GF-D8 (cell line): ENCODE results near the gene ZNF608.

Experiments used
- DNase-seq: peaks from one replicate; lab custom pipeline; 2025; lab: John Stamatoyannopoulos, UW

The ZNF608 gene

DNA sequence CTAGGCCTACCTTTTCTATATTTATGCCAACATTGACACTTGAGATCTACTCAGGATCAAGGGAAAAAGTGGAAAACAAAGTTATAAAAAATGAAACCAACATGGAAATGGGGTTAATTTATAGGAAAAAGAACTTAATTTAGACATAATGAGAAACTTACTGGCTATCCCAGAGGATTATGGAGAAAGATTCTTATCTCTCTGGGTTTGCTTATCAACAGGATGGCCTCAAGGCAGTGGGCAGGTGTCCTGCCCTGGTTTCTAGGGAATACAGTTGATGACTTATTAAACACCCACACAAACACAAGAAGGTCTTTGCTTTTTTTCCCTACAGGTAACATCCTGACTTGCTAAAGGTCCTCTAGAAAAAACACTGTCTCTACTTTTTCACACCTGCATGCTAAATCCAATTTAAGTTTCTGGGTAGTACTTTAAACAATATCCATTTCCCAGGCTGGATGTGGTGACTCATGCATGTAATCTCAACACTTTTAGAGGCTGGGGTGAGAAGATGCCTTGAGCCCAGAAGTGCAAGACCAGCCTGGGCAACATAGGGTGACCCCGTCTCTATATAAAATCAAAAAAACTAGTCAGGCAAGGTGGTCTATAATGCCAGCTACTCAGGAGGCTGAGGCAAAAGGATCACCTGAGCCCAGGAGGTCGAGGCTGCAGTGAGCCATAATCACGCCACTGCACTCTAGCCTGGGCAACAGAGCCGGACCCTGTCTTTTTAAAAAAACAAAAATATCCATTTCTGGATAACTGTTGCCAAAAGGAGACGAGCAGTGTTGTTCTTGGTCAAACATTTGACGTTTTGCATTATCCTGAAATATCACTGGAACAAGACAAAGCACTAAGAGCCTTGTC lies 6.6 kb upstream of the ZNF608 start:
- no peak for DNase-seq

DNA sequence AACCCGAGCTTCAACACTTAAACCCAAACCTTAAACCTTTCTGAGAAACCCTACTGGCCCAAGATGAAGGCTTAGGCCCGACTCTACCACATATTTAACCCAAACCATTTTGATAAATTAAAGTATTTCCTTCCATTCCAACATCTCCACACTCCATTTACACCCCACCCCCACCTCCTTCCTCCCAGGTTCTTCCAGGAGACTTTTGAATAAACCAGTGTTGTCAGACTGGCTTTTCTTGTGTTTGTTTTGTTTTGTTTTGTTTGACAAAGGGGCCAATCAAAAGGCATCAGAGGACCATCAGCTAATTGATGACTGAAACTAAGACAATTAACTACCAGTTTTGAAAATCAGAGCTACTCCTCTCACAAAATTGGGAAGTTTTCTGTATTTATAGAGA lies 4.6 kb upstream of the ZNF608 start:
- no peak for DNase-seq

DNA sequence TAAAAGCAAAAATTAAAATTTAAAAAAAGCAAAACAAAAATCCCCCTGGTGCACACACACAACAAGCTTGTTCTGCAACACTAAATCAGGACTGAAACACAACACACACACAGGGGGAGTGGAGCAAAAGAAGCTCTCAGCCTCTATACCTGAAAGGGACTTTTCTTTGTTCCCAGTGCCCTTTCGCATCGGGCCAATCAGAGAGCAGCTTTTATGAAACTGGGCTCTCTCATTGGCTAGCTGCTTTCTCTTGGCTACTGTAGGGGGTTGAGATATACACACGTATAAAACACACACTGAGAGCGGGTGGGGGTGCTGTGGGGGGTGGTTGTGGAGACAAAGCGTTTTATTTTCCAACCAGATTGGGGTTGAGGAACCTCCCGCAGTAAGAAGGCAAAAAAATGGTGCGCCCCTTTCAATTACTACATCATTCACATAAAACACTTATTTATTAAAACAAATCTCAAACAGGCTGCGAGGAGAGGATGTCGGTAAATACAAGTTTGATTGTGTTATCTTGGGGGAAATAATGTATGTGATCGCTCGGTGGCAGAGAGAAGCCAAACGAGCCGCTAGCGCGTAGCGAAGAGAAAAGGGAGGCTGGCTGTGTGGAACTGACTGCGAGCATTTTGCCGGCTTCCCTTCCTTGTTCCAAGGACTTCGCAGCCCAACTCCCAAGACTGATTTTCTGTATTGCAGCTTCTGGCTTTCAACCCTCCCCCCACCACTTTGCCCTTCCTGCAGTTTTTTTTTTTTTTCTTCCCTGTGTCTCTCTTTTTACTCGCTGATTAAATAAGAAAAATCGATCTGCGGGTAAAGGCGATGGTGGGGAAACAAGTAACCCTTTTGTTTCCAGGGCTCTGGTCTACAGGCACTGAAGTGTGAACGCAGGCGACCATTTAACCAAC lies 2.5 kb upstream of the ZNF608 start:
- no peak for DNase-seq

DNA sequence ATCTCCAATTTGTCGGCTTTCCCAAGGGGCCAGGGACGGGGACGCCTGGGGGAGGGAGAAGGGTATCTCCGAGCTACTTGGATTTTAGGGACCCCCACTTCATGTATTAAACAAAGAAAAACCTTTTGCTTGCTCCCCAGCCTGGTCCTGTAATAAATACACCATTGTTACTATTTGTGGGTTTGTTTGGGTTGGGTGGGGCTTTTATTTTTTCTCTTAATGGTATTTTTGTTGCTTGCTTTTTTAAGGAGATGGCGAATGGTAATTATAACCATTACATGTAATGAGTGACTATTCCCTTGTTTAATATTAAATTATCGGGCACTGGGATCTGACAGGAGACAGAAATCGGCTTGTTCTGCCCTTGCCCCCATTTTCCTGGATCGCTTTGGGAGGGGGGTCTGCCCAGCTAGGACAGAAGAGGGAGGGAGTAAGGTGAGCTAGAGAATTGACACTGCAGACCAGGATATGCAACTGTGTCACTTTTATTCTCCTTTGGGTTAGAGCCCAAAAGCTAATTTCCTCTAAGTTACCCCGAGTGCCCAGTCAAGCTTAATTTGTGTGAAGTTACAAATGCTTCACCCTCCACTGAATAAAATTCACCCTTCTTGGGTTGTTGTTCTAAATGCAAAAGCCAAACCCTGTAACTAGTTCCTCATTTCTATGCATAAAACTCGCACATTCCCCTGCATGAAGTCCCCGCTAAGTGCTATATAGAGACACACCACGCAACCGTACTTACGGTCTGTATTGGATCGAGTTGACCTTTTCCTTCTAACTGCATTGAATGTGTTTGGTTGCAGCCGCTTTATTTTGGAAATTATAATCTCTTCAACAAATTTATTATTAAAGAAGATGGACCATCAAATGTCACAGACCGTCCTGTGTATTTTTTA lies 1.6 kb upstream of the ZNF608 start:
- DNase-seq, result no peak

DNA sequence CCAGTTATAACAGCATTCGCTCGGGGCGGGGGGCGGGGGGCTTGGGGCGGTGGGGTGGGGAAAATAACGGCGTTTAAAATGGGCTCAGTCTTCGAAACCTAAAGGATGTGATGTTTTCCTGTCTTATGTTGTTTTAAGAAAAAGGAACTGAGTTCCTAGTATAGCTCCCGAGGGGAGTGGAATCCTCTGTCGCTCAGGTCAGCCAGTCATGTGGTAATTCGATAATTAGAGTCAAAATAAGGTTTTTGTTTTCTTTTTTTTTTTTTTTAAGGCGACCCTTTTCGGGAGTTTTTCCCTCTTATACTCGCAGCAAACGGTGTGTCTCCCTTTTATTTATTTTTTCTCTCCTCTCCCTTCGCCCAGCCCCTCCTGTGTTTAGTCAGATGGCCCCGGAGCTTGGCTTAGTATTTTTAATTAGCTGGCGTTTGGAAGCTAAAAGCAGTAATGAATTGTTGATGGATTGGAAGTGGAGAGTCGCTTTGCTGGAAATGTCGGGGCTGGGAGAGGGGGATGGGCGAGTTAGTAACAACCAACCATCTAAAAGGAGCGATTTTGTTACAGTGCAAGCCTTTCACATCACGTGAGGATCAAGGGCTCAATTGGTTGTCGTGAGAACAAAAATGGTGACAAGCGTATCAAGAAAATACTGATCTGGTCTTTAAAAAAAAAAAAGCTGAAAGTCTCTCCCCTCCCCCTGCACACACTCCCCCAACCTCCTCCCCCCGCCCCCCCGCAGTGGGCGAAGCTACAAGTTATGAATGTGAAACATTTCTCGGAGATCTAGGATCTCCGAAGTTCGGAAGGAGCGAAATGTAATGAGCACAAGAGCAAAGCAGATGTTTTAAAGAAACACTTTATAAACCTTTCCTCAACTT lies 714 bp upstream of the ZNF608 start:
- no peak for DNase-seq

DNA sequence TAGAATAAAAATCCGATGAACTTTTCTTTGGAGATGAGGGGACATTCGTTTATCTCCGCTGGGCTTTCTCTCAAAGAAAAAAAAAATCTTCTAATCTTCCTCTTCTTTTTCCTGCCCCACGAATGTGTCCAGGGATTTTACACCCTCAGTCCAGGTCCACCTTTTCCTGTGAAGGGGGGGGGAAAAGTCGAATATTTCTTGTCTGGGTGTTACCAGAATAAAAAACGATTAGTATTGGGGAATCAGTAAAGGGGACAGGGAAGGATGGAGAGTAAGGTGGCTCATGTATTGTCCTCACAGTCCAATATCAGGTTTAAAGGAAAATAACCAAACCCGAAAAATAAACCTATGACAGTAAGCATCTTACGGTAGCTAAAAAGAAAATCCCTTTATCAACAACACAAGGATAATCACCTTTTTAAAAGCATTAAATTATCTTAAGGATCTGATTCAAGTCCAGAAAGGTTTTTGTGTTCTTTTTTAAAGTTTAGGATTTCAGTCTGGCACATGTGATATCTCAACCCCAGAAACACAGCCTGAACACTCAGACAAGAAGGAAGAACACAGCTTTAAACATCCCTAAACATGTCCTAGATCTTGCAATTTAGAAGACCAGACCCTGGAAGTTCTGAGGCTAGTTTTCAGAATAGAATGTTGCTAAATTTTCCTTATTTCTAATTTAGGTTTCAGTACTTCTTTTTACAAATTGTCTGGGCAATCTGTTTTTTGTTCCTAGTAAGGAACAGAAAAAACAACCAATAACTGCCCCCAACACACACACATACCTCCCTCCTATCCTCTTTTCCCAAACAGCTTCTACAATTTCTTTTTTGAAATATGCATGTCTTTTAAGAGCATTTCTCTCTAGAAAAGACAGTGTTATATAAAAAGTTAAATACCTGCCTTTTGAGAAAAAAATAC lies 1.2 kb downstream of the ZNF608 start:
- no peak for DNase-seq

DNA sequence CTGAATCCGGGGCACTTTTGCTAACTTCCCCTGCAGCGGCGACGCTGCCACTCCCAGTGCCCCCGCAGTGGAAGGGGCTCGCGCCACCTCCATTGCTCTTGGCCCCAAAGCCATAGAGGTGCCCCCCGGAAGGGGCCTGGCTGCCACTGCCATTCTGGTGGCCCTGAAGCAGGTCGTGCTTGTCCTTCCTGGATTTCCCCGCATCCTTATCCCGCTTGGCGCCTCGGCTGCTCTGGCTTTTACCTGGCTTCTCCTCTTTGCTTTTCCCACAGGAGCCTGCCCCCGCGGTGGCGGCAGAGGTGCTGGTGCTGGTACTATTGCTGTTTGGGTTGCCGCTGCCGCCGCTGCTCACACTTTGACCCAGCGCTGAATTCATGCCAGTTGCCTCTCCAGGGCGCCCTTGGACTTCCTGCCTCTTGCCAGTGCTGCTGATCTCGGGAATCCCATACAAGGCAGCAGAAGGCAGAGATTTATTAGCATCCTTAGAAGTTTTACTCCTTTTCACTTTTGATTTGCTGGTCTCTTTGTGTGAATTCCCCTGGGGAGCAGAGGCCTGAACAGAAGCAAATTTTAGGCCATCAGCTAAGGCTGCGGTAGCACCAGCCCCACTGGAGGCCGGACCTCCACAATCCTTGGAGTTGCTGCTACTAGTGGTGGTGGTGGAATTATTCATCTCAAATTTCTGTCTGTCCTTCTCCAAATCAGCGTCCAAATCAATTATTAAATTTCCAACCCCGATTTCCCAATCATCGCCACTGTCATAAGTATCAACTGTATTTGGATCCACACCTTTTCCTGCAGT lies 2.1 kb downstream of the ZNF608 start:
- no peak for DNase-seq

DNA sequence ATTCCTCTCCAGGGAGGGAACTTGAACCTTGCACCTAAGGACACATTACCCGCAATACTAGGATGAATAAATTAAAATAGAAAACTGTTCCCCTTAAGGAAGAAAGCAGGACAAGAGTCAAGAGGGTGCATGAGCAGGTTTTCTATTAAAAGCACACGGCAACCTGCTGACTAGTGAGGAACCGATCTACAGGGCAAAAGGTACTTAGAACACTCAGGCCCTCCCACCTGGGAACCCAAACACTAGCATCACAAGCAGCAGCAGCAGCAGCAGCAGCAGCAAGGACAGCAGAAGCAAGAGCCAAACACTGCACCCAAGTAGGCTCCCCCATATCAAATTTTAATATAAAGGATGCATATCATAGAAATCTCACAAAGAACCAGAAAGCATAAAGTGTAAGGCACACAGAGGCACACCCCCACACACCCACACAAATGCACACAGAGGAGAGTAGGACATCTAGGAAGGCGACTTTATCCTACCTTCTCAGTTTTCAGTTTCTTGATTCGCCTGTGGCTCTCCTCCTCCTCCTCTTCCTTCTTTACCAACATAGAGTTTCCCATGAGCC lies 2.8 kb downstream of the ZNF608 start:
- DNase-seq, result no peak

DNA sequence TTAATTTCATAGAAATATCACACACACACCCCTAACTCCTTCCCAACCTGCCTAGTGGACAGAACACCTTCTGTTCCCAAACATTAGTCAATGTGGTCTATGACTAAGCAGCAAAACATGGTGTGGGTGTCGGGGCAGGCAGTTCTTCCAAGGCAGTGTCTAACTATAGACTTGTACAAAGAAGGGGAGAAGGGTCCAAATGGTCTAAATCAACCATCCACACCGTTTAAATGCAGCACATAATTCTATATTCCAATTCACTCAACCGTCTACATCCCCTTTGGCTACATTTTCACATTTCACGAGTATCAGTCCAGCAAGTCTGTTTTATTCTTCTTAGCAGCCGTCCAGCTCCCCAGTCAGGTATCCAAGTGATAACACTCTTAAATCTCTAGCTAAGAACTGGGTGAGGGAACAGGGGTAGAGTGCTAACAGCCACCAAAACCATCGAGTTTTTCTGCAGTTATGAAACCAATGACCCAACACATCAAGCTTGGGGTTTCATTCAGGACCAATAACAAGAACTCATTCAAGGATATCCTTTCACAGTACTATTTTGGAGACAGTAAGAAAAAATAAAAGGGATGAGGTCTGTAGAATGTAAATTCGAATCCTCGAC lies 3.3 kb downstream of the ZNF608 start:
- no peak for DNase-seq

DNA sequence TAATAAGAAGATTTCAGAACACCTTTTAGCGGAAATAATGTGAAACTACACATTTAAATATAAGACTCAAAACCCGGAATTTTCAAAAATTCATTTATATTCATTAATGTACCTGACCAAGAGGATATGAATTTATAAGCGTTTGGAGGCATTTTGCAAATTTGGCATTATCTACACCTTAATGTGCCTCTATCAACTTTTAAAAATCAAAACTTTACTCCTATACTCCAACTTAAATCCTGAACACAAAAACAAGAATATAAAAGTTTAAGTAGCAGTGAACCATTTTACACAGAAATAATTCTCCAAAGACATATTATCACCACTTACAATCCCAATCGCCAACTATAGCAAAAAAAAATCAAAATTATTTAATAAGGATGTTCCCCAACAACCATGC lies 3.9 kb downstream of the ZNF608 start:
- DNase-seq, result no peak

DNA sequence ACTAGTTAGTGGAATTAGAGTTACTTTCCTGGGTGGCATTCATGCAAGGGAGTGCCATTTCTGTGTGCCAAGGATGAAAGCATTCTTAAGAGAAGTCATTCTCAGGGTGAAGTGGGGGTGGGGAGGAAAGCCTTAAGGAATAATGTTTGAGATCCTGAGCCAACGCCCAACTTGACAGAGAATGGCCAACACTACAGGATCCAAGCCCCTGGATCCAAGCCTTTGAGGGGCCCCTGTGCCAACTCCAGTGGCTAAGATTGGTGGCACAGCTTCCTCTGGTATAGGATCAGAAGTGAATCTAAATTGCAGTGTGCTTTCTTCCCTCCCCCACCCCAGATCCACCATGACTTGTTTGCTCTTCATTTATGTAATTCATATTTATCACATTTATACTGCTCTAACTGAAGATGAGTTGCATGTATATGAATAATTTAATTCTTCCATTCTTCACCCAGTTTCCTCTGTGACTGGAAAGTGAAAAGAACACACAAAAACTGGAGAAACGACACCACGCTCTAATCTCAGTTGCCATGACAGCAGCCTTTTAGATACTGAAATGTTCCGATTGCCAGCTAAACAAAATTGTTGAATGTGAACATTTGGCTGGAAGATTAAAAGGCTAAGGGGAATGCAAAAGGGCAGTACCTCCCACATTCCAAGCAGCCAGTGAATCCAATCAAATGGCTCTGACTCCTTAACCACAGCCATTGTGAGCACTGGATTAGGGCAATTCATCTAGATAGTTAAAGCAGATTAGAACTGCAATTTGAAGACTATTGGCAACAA lies 4.5 kb downstream of the ZNF608 start:
- DNase-seq, result no peak

DNA sequence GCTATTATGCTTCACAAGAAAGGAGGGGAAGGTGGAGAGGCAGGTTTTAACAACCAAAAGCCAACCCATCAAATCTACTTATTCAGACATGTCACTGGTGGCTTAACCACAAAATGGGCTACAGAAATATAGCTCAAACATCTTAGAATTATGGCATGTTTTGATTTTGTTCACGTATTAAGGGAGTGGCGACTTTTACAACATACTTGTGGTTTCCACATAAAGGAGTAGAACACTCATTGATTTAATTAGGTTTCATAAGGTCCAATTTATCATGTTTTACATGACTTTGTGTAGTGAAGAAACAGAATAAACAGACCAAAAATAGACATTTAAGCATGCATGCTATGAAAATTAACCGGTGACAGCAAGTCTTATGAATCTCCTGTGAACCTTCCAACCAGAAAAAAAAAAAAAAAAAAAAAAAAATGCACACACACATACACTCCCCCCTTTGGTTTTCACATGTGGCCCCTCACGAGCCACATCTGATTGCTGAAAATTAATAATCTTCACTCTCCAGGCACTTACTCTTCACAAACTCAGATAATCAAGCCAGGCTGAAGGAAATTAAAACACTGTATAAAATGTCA lies 5.4 kb downstream of the ZNF608 start:
- DNase-seq, result no peak

DNA sequence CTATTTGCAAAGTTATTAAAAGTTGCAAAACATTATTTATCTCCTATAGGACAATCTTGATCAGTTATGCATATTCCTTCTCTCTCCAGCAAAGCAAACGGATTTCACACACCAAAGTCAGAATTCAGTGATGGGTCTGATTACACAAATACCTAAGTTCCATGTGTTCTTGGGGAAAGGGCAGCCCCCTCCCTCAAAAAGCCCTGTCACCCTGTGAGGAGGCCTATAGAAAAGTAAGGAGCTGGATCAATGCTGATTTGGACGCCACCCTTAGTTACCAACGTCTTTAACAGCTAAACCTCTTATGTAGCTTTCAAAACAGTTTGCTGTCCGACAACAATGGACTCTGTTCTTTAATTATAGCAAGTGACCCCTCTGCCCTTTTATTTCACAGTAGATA lies 6.4 kb downstream of the ZNF608 start:
- no peak for DNase-seq

DNA sequence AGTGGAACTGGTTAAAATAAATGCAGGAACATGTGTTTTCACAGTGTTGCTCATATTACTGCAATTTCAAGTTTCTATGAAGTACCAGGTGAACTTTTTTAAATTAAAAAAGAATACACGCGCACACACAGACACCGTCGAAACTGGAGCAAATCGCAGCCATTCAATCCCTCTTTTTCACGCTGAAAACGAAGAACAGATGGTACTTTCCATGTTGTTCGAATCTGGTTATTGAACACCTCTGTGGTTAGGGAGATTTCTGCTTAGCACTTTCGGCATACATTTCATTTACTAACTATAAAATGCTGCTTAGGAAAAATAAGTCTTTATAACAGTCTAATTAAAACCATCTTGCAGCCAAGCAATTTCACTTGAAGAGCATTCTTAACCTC lies 6.8 kb downstream of the ZNF608 start:
- no peak for DNase-seq

DNA sequence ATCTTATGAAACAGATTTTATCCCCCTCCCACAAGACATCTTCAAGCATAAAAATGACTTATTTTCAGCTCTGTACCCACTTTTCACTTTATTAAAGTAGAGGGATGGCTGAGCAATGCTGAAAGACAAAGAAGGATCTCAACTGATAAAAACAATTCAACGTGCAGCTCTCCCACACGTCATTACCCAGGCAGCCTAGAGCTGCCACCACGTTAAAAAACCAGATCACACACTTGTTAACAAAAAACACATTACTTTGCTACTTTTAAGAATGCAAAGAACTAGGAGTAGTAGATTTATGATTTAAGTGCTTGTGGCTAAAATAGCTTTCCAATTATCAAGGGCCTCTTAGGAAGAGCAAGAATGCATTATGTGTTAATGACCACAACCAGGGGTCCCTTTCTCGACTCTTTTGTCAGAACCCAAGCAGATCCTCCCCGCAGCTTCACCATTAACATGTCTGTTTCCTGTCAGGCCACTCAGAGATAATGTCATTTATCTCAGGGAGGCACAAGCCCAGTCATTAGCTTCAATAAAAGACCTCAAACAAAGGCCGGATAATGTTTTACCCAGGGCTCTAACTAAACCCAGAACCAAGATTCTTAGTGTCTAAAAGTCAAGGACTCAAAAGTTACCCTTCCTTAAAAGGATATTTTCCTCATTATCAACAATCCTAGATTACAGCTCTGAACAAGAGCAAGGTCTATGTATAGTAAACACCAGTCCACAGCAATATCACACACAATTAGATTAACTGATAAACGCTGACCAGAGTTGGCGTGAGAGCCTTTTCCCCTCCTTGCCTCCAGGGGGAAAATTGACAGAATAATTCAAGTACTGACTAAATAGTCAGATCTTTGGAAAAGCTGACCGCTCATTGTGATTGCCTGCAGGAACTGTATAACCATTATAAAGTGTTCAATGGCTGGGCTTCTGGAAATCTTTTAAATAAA lies 7.5 kb downstream of the ZNF608 start:
- no peak for DNase-seq

DNA sequence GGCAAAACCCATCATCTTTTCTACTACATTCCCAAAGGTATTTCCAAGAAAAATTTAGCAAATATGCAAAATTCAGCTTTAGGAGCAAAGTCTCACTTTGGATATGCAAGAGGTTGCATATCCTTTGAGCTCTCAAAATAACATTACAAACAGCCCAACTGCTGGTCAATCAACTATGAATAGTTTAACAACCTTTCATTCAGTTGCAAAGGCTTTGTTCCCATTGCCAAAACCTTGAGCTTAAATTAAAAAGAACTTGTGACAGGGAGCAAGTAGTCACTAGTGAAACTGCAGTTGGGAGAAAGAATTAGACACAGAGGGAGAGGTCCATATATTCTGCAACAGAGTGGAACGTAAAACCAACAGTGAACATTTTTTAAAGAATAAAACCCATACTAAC lies 8.8 kb downstream of the ZNF608 start:
- DNase-seq, result no peak
